B cell (primary cell): Measurements from ENCODE around the gene TLE5. TPM values are rescaled to one million over a fixed set of nuclear protein-coding genes. Genes with fewer than 3 reads are reported as not detected.

Experiments used
- ATAC-seq: fragments of 200-7000 bp; cut with Tn5 transposase; one replicate; pipeline ENCODE4 v1.10.0; 2021; ENCODE audit warnings: low read depth, mild to moderate bottlenecking, moderate number of reproducible peaks, moderate library complexity
- CTCF ChIA-PET: fragments of 350-600 bp; sonication (Branson Sonifier 250); formaldehyde crosslinking; loops from one replicate; lab custom pipeline; 2021; ENCODE audit warnings: antibody characterized with exemption, inconsistent platforms; lab: Charles Lee
- POLR2A ChIA-PET: fragments of 350-600 bp; sonication (Branson Sonifier 250); formaldehyde crosslinking; loops from one replicate; lab custom pipeline; 2021; ENCODE audit warnings: antibody characterized with exemption; lab: Charles Lee
- DNase-seq: peaks from one replicate; pipeline ENCODE4 v3.0.0; 2013
- H2AFZ ChIP-seq: 2 replicates; pipeline ENCODE4 v1.6.1; 2012; ENCODE audit warnings: mild to moderate bottlenecking, low read depth, low read length; ENCODE audit not compliant: insufficient read depth, poor library complexity, severe bottlenecking
- H3K27ac ChIP-seq, 2 donors: 1 replicate in 1 of 2; 2 replicates in 1 of 2; pipeline ENCODE4 v1.5.1; 2012 to 2013; ENCODE audit warnings: low read length in 2 of 2, mild to moderate bottlenecking in 2 of 2, moderate library complexity in 1 of 2
- H3K27me3 ChIP-seq, 4 experiments: fragments of 200-600 bp in 1 of 4; sonication (generic) in 1 of 4; replicated peaks in 1 of 4; 1 replicate in 2 of 4; 2 replicates in 2 of 4; pipeline versions ENCODE4 v1.6.1 to v1.7.0; 2013 to 2016; ENCODE audit warnings: low read length in 3 of 4, mild to moderate bottlenecking in 2 of 4, mixed read lengths in 1 of 4, moderate library complexity in 1 of 4; ENCODE audit not compliant: insufficient read depth in 4 of 4, control insufficient read depth in 3 of 4; ENCODE audit errors: control extremely low read depth in 1 of 4
- H3K36me3 ChIP-seq, 2 experiments: replicated peaks in 1 of 2; 1 replicate in 1 of 2; 2 replicates in 1 of 2; pipeline versions ENCODE4 v1.6.1 to v1.7.1; 2013; ENCODE audit warnings: low read length in 1 of 2; ENCODE audit not compliant: insufficient read depth in 2 of 2, control insufficient read depth in 1 of 2; ENCODE audit errors: control extremely low read depth in 1 of 2, extremely low read depth in 1 of 2
- H3K4me1 ChIP-seq, 2 donors: fragments of 200-600 bp in 1 of 2; sonication (generic) in 1 of 2; 1 replicate in 1 of 2; 2 replicates in 1 of 2; pipeline versions ENCODE4 v1.5.1 to v1.6.1; 2013 to 2017; ENCODE audit warnings: low read length in 2 of 2; ENCODE audit not compliant: control insufficient read depth in 2 of 2, insufficient read depth in 2 of 2
- H3K4me2 ChIP-seq: replicated peaks from 2 replicates; pipeline ENCODE3; 2012; ENCODE audit warnings: mild to moderate bottlenecking, low read depth, low read length; ENCODE audit not compliant: poor library complexity, severe bottlenecking
- H3K4me3 ChIP-seq, 5 experiments: fragments of 200-600 bp in 1 of 5; sonication (generic) in 1 of 5; 1 replicate in 3 of 5; 2 replicates in 2 of 5; pipeline versions ENCODE4 v1.5.1 to v1.7.0; 2011 to 2016; ENCODE audit warnings: low read length in 4 of 5, mild to moderate bottlenecking in 4 of 5, low read depth in 2 of 5, control low read depth in 1 of 5, moderate library complexity in 1 of 5; ENCODE audit not compliant: insufficient read depth in 1 of 5; ENCODE audit errors: control extremely low read depth in 1 of 5, extremely low read depth in 1 of 5
- H3K79me2 ChIP-seq: fragments of 200-600 bp; sonication (generic); one replicate; pipeline ENCODE4 v1.6.0; 2016; ENCODE audit warnings: low read length; ENCODE audit not compliant: control insufficient read depth, insufficient read depth
- H3K9ac ChIP-seq: fragments of 200-600 bp; sonication (generic); 2 replicates; pipeline ENCODE4 v1.6.1; 2017; ENCODE audit warnings: mild to moderate bottlenecking, low read length, moderate library complexity
- H3K9me3 ChIP-seq, 3 donors: one replicate each; pipeline versions ENCODE4 v1.6.1 to v1.7.1; 2013; ENCODE audit warnings: low read length in 2 of 3; ENCODE audit not compliant: control insufficient read depth in 2 of 3, insufficient read depth in 1 of 3; ENCODE audit errors: control extremely low read depth in 1 of 3
- H4K20me1 ChIP-seq: 2 replicates; pipeline ENCODE4 v1.6.0; 2012; ENCODE audit warnings: mild to moderate bottlenecking, low read length; ENCODE audit not compliant: insufficient read depth, control insufficient read depth, poor library complexity, severe bottlenecking
- H3K27ac Mint-ChIP-seq: one replicate; pipeline ENCODE4 v1.8.0; 2021; ENCODE audit warnings: mixed read lengths
- H3K27me3 Mint-ChIP-seq: one replicate; pipeline ENCODE4 v1.8.0; 2021; ENCODE audit warnings: mixed read lengths
- H3K4me1 Mint-ChIP-seq: one replicate; pipeline ENCODE4 v1.8.0; 2021; ENCODE audit warnings: mixed read lengths
- H3K4me3 Mint-ChIP-seq: one replicate; pipeline ENCODE4 v1.8.0; 2021; ENCODE audit warnings: mixed read lengths
- H3K9me3 Mint-ChIP-seq: one replicate; pipeline ENCODE4 v1.8.0; 2022; ENCODE audit warnings: mixed read lengths; ENCODE audit not compliant: insufficient read depth
- CTCF ChIP-seq: fragments of 200-600 bp; IDR thresholded peaks from one replicate; pipeline ENCODE4 v1.8.0; 2022; ENCODE audit warnings: antibody characterized with exemption, mild to moderate bottlenecking
- EZH2 ChIP-seq: IDR thresholded peaks from 2 replicates; pipeline ENCODE4 v1.6.1; 2012; ENCODE audit warnings: borderline replicate concordance, low read depth, mild to moderate bottlenecking, moderate library complexity, low read length; ENCODE audit not compliant: insufficient read depth, poor library complexity, severe bottlenecking
- WGBS: methylation state at CpG from one replicate; pipeline ENCODE4 v1.1.5; 2013; ENCODE audit warnings: missing lambda C conversion rate; ENCODE audit not compliant: insufficient coverage; 5-methylcytosine and 5-hydroxymethylcytosine counted together
- intact Hi-C: fragments of 100-400 bp; cut with micrococcal nuclease; formaldehyde crosslinking; loops from one replicate; pipeline ENCODE4 v1.10.0; 2022
- polyA plus RNA-seq: library from polyadenylated mRNA; depleted of rRNA; stranded (reverse); fragments of >200 nt; gene quantifications from 2 replicates; pipeline ENCODE4 v1.2.3, GENCODE V29; 2012
- total RNA-seq, 2 donors: library from RNA; stranded (reverse); fragments of 120-200 nt in 1 of 2; gene quantifications; 1 replicate in 1 of 2; 2 replicates in 1 of 2; pipeline versions ENCODE4 v1.2.3 to v1.2.4, GENCODE V29; 2013 to 2022

Gene TLE5
- total and polyA plus RNA-seq, 2 donors (not counting 1 experiment from before 2014, with no cell fraction given), result 697 to 1,132 TPM

DNA sequence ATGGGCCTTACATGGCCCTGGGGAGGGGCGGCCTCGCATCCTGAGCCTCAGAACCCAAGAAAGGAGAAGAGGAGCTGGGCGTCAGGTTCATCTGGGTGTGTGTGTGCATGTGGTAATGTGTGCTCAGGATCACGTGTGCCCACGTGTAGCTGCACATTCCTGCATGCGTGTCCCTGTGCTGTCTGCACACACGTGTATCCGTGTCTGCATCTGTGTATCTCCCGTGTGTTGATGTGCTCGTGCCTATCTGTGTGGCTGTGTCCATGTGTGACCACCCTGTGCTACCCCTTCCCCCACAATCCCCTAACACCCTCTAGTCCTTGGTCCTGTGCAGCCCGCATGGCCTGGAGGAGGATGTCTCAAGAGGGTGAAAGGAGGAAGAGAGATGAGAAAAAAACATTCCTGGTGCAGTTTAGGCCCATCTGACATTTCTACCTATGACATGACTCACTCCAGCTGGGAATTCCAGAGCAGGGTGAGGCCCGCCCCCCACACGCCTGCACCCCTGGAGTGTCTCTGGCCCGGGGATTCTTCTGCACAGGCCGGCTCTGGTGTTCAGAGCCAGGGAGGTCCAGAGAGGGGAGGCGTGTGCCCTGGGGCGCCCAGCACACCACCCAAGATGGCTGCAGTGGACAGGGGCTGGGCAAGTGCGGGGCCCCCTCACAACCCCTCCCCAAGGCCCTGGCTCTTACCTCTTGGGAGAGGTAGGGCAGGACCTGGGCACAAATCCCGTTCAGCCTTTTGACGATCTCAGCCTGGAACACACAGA, 7.1 kb downstream of the TLE5 start:
- no peaks in the 10 kb centered on the region for H3K27me3 Mint-ChIP-seq
- TF ChIP-seq EZH2, result no peak
- no peak for TF ChIP-seq CTCF
- CTCF ChIA-PET, result interaction anchor here (1.0 to 1.3 kb wide), 2 partner anchors 12 to 17 kb away, joined by 4 to 6 read pairs; no protein-coding TSS in a partner anchor
- intact Hi-C loops, result no loop called here
- no peak for DNase-seq
- no peaks in the 10 kb centered on the region for H3K9me3 Mint-ChIP-seq
- peaks cover 26% of the 10 kb centered on the region for H3K4me1 Mint-ChIP-seq
- POLR2A ChIA-PET, result interaction anchor here (0.6 kb wide), 1 partner anchor 125 kb away, joined by 3 read pairs; no protein-coding TSS in a partner anchor
- Histone ChIP-seq H3K9ac (no peak overlapping the region), H3K79me2 (peaks cover 19% of the 10 kb centered on the region), H3K4me3 (no peak overlapping the region), H3K36me3 (peaks cover 10 to 75% of the 10 kb centered on the region in 2 experiments), H3K9me3 (no peaks in the 10 kb centered on the region), H2AFZ (no peak overlapping the region), H3K27me3 (no peaks in the 10 kb centered on the region), H3K4me2 (no peak overlapping the region), H3K27ac (no peak overlapping the region), H4K20me1 (peaks cover 79% of the 10 kb centered on the region), H3K4me1 (peaks cover 3 to 27% of the 10 kb centered on the region in 2 donors)
- 95% methylated on average over 12 of the region's 20 CpGs for WGBS
- ATAC-seq, result no peak
- no peak overlapping the region for H3K4me3 Mint-ChIP-seq
- H3K27ac Mint-ChIP-seq, result peak overlapping the region; percentile 22
